OCI-LY3 (cell line): ENCODE data around the gene COLQ.

ENCODE experiments used
- H2AFZ ChIP-seq: fragments of 200-600, 300-600 bp; shearing (Covaris generic); 2 replicates; pipeline ENCODE4 v1.6.0; 2014; ENCODE audit warnings: antibody characterized with exemption, low read depth, low read length
- H3K27ac ChIP-seq: fragments of 200-600, 300-600 bp; sonication (generic); 2 replicates; pipeline ENCODE4 v1.5.1; 2014; ENCODE audit warnings: mild to moderate bottlenecking, low read length, moderate library complexity, mixed read lengths
- H3K27me3 ChIP-seq: fragments of 200-600, 300-600 bp; sonication (generic); 2 replicates; pipeline ENCODE4 v1.6.1; 2014; ENCODE audit warnings: low read depth, low read length, mixed read lengths
- H3K36me3 ChIP-seq: fragments of 200-600, 300-600 bp; sonication (generic); replicated peaks from 2 replicates; pipeline ENCODE3; 2014; ENCODE audit warnings: low read depth, low read length, mixed read lengths
- H3K4me1 ChIP-seq: fragments of 300-600, 200-600 bp; sonication (generic); 2 replicates; pipeline ENCODE4 v1.6.1; 2014; ENCODE audit warnings: low read length, mixed read lengths
- H3K4me2 ChIP-seq: fragments of 200-600, 300-600 bp; sonication (generic); 2 replicates; pipeline ENCODE4 v1.6.1; 2014; ENCODE audit warnings: low read length, mixed read lengths
- H3K4me3 ChIP-seq: fragments of 300-600, 200-600 bp; sonication (generic); 2 replicates; pipeline ENCODE4 v1.5.1; 2014; ENCODE audit warnings: antibody characterized with exemption, mild to moderate bottlenecking, low read length, moderate library complexity
- H3K79me2 ChIP-seq: fragments of 300-600, 200-600 bp; shearing (Covaris generic); 2 replicates; pipeline ENCODE4 v1.6.1; 2014; ENCODE audit warnings: mild to moderate bottlenecking, low read length, mixed read lengths
- H3K9ac ChIP-seq: fragments of 300-600, 200-600 bp; shearing (Covaris generic); 2 replicates; pipeline ENCODE4 v1.6.0; 2014; ENCODE audit warnings: mild to moderate bottlenecking, low read length, moderate library complexity
- H3K9me3 ChIP-seq: fragments of 200-600, 300-600 bp; shearing (Covaris generic); 2 replicates; pipeline ENCODE4 v1.6.1; 2014; ENCODE audit warnings: low read length, mixed read lengths; ENCODE audit not compliant: insufficient read depth
- H4K20me1 ChIP-seq: fragments of 200-600, 300-600 bp; sonication (generic); 2 replicates; pipeline ENCODE4 v1.6.1; 2016; ENCODE audit warnings: low read length, mixed read lengths; ENCODE audit not compliant: insufficient read depth
- EZH2phosphoT487 ChIP-seq: fragments of 200-600 bp; shearing (Covaris generic); IDR thresholded peaks from 2 replicates; pipeline ENCODE4 v1.6.1; 2018; ENCODE audit warnings: antibody characterized with exemption, mixed run types, low read depth
- TF ChIP-seq, protein P1 (sequence below): fragments of 200-600, 300-600 bp; sonication (generic); IDR thresholded peaks from 2 replicates; pipeline ENCODE4 v1.5.1; 2014; ENCODE audit warnings: antibody characterized with exemption, low read length, low read depth

Gene COLQ

DNA sequence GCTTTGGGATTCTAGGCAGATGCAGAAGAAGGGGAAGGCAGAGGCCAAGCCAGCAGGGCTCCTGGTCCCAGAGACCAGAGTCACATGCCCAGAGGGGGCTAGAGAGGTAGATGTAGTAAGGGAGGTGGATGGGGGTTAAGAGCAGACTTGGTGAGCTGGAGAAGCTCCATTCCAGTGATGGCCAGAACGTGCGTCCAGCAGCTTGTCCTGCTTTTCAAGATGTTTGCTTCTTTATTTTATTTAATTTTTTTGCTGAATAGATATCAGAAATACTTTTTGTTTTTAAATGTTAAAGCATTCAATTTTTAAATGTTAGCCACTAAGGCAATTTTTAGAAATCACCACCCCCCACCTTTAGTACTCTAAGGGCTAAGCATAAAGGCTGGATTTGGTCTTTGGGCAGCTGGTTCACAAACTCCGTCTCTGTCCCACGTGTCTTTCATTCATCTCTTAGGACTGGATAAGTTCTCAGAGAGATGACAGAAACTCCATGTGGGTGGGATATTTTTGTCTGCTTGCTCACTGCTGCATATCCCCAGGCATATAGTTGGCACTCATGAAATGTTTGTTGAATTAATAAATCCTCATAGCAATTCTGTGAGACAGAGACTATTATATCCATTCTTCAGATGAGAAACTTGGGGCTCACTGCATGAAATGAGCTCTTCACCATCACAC is 6.7 kb downstream of the COLQ start:
- Histone ChIP-seq H3K4me1 (peaks cover 13% of the 10 kb centered on the region), H3K27ac (no peak overlapping the region), H3K4me3 (no peak overlapping the region), H3K36me3 (no peaks in the 10 kb centered on the region), H4K20me1 (no peaks in the 10 kb centered on the region), H3K4me2 (no peak overlapping the region), H3K79me2 (no peaks in the 10 kb centered on the region), H3K9me3 (no peaks in the 10 kb centered on the region), H3K27me3 (0 out of 2 replicates have a peak, but pooled peaks cover 3% of the 10 kb centered on the region), H2AFZ (no peak overlapping the region), H3K9ac (no peak overlapping the region)
- TF ChIP-seq, protein P1, sequence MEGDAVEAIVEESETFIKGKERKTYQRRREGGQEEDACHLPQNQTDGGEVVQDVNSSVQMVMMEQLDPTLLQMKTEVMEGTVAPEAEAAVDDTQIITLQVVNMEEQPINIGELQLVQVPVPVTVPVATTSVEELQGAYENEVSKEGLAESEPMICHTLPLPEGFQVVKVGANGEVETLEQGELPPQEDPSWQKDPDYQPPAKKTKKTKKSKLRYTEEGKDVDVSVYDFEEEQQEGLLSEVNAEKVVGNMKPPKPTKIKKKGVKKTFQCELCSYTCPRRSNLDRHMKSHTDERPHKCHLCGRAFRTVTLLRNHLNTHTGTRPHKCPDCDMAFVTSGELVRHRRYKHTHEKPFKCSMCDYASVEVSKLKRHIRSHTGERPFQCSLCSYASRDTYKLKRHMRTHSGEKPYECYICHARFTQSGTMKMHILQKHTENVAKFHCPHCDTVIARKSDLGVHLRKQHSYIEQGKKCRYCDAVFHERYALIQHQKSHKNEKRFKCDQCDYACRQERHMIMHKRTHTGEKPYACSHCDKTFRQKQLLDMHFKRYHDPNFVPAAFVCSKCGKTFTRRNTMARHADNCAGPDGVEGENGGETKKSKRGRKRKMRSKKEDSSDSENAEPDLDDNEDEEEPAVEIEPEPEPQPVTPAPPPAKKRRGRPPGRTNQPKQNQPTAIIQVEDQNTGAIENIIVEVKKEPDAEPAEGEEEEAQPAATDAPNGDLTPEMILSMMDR: no peak

DNA sequence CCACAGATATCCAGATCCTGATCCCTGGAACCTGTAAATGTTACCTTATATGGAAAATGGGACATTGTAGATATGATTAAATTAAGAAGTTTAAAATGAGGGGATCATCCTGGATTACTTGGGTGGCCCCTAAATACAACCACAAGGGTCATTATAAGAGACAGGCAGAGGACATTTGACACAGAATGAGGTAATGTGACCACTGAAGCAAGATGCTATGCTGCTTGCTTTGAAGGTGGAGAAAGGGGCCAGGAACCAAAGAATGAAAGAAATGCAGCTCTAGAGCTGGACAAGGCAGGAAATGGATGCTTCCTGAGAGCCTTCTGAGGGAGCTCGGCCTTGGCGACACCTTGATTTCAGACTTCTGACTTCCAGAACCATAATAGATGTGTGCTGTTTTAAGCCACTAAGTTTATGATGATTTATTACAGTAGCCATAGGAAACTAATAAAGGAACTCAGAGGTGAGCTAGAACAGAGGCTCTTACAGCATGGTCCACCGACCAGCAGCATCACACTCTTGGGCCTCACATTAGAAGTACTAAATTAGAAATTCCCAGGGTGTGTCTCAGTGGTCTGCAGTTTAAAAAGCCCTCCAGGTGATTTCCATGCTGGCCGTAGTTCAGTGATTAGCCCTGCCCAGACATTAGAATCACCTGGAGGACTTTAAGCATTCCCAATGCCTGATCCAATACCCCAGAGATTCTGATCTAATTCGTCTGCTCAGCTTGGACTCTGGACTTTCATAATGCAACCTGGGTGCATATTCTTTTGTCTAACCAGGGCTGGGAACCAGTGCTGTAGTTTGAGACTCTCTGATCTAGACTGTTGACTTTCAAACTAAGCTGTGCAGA is 7.5 kb downstream of the COLQ start:
- H3K27ac ChIP-seq: no peak overlapping the region
- H2AFZ ChIP-seq: no peak overlapping the region
- H3K4me3 ChIP-seq: no peak overlapping the region
- H3K79me2 ChIP-seq: no peaks in the 10 kb centered on the region
- H3K9me3 ChIP-seq: no peaks in the 10 kb centered on the region
- no peaks in the 10 kb centered on the region for H3K36me3 ChIP-seq
- H3K9ac ChIP-seq: no peak overlapping the region
- H3K4me2 ChIP-seq: no peak overlapping the region
- no peaks in the 10 kb centered on the region for H4K20me1 ChIP-seq
- 0 out of 2 replicates have a peak, but pooled peaks cover 3% of the 10 kb centered on the region for H3K27me3 ChIP-seq
- TF ChIP-seq, protein P1: no peak
- TF ChIP-seq EZH2phosphoT487: no peak
- peaks cover 13% of the 10 kb centered on the region for H3K4me1 ChIP-seq

DNA sequence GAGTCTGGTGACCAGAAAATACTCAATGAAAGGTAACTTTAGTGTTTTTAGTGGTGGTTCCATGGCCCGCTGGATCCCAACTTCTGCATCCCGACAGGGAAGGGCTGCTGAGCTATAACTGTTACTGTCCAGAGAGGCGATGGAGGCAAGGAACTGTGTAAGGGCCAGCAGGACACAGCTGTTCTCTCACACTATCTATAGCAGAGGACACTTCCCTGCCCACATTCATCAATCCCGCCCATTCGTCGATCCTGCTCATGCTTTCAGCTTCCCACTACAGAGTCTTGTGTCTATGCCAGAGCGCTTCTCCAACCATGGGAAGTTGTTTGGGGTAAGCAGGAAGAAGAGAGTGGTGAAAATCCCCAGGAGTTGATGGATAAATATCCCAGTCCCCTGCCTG is 8.4 kb downstream of the COLQ start:
- Histone ChIP-seq H3K4me1 (peaks cover 13% of the 10 kb centered on the region), H3K4me2 (no peak overlapping the region), H3K27ac (no peak overlapping the region), H4K20me1 (no peaks in the 10 kb centered on the region), H3K27me3 (0 out of 2 replicates have a peak, but pooled peaks cover 3% of the 10 kb centered on the region), H3K4me3 (no peak overlapping the region), H2AFZ (no peak overlapping the region), H3K9ac (no peak overlapping the region), H3K36me3 (no peaks in the 10 kb centered on the region), H3K79me2 (no peaks in the 10 kb centered on the region), H3K9me3 (no peaks in the 10 kb centered on the region)
- TF ChIP-seq, protein P1: no peak
- TF ChIP-seq EZH2phosphoT487: no peak

DNA sequence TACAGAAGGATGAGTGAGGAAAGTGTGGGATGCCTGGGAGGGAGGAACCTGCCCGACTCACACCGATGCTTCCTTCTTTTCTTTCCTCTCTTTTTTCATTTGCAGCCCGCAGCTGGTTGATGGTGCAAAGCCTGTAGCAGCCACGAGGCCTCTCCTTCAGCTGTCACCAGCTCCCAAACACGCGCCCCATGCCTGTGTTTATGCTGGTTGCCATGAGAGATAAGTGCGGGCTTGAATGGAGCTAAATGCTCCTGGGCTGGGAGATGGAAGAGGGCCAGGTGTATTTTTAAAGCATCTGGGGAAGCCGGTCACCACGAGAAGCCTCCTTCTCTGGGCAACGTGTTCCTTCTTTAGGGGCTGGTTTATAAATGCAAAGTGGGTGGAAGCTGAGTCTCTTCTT is 9.3 kb downstream of the COLQ start:
- Histone ChIP-seq H3K4me3 (no peak overlapping the region), H3K27ac (no peak overlapping the region), H2AFZ (no peak overlapping the region), H3K9me3 (no peaks in the 10 kb centered on the region), H3K27me3 (0 out of 2 replicates have a peak, but pooled peaks cover 3% of the 10 kb centered on the region), H3K4me2 (no peak overlapping the region), H4K20me1 (no peaks in the 10 kb centered on the region), H3K36me3 (no peaks in the 10 kb centered on the region), H3K9ac (no peak overlapping the region), H3K4me1 (peaks cover 7% of the 10 kb centered on the region), H3K79me2 (no peaks in the 10 kb centered on the region)
- TF ChIP-seq, protein P1: no peak
- TF ChIP-seq EZH2phosphoT487: no peak
